ENCODE measurements around the gene SERPINE1. TPM values are rescaled to one million over a fixed set of nuclear protein-coding genes. Genes with fewer than 3 reads are reported as not detected.
A peak's percentile ranks its signal among the peaks of the same experiment; 100 is the strongest.
"Not testable (repeated sequence)": the region's sequence is repeated elsewhere in the genome, so short reads cannot be mapped to it uniquely, and the experiment has no call there.

SERPINE1 gene
- total RNA-seq, 4 donors from 2014 or later, result 1.3 to 26.2 (median 5.5) TPM

DNA sequence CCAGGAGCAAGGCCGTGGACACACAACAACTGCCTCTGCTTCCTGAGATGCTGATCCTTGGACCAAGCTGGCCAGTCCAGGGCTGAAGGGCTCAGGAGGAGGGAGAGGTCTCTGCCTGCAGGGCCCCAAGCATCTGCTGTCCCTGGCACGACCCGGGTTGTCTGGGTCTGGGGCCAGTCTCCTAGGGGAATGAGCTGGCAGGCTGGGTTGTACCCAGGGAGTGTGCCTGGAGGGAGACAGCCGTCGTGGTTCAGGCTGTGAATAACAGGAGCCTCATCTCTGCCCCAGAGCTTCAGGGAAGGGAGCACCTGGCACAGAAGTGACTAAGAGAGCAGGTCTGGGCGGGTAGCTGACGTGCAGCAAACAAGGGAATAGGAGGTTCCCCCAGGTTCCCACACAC is 17.9 kb upstream of the SERPINE1 start:
- Histone ChIP-seq H3K27me3 (no peaks in the 10 kb centered on the region), H3K27ac (no peak overlapping the region), H3K36me3 (no peaks in the 10 kb centered on the region), H3K4me3 (no peak overlapping the region), H3K9me3 (no peaks in the 10 kb centered on the region), H3K4me1 (peaks cover 0 to 5% (median 0%) of the 10 kb centered on the region in 4 donors)
- no peak for TF ChIP-seq EP300 (IDR thresholded peaks at IDR 0.05; ENCODE audit: low read depth)
- in situ Hi-C loops (cut with MboI; ENCODE audit: low pct_ligation_motif_present in 1 of 4, low pct_unique_long_range_greater_than_20kb in 1 of 4, low sequenced_read_pairs in 3 of 4), result no loop called here
- no peak for DNase-seq
- intact Hi-C loops (cut with DNase I; ENCODE audit: low total_unique reads), result no loop called here
- 80% methylated on average over 7 of the region's 7 CpGs; no CpG with 5 or more reads in 1 of the 2 donors for WGBS, 2 donors (ENCODE audit: low coverage in 1 of 2)

DNA sequence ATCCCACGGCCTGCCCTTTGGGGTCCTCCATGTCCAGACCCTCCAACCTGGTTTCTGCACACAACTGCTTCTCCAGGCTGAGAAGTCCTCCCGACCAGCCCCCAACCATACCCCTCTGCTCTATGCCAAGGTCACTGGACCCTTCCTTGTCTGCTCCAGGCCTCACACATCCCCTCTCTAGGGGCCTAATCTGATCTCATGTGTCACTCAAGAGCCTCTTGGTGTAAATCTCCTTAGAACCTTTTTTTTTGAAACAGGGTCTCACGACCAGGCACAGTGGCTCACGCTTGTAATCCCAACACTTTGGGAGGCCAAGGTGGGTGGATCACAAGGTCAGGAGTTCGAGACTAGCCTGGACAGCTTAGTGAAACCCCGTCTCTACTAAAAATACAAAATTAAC is 17.5 kb upstream of the SERPINE1 start:
- DNase-seq, result no peak
- intact Hi-C loops (cut with DNase I; ENCODE audit: low total_unique reads), result no loop called here
- H3K36me3 ChIP-seq, result no peaks in the 10 kb centered on the region
- no peak overlapping the region for H3K4me3 ChIP-seq
- no peaks in the 10 kb centered on the region for H3K9me3 ChIP-seq
- in situ Hi-C loops (cut with MboI; ENCODE audit: low pct_ligation_motif_present in 1 of 4, low pct_unique_long_range_greater_than_20kb in 1 of 4, low sequenced_read_pairs in 3 of 4), result no loop called here
- no peaks in the 10 kb centered on the region for H3K27me3 ChIP-seq
- H3K27ac ChIP-seq, result no peak overlapping the region
- 82 to 100% methylated on average over 1 to 6 of the region's 6 CpGs for WGBS, 2 donors (ENCODE audit: low coverage in 1 of 2)
- TF ChIP-seq EP300 (IDR thresholded peaks at IDR 0.05; ENCODE audit: low read depth) (no peak), POLR2A (IDR thresholded peaks at IDR 0.05) (no peak), POLR2AphosphoS5 (IDR thresholded peaks at IDR 0.05) (no peak)
- TF ChIP-seq, protein P1, sequence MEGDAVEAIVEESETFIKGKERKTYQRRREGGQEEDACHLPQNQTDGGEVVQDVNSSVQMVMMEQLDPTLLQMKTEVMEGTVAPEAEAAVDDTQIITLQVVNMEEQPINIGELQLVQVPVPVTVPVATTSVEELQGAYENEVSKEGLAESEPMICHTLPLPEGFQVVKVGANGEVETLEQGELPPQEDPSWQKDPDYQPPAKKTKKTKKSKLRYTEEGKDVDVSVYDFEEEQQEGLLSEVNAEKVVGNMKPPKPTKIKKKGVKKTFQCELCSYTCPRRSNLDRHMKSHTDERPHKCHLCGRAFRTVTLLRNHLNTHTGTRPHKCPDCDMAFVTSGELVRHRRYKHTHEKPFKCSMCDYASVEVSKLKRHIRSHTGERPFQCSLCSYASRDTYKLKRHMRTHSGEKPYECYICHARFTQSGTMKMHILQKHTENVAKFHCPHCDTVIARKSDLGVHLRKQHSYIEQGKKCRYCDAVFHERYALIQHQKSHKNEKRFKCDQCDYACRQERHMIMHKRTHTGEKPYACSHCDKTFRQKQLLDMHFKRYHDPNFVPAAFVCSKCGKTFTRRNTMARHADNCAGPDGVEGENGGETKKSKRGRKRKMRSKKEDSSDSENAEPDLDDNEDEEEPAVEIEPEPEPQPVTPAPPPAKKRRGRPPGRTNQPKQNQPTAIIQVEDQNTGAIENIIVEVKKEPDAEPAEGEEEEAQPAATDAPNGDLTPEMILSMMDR (IDR thresholded peaks at IDR 0.05), result no peak
- peaks cover 0 to 5% (median 0%) of the 10 kb centered on the region in 4 donors for H3K4me1 ChIP-seq

DNA sequence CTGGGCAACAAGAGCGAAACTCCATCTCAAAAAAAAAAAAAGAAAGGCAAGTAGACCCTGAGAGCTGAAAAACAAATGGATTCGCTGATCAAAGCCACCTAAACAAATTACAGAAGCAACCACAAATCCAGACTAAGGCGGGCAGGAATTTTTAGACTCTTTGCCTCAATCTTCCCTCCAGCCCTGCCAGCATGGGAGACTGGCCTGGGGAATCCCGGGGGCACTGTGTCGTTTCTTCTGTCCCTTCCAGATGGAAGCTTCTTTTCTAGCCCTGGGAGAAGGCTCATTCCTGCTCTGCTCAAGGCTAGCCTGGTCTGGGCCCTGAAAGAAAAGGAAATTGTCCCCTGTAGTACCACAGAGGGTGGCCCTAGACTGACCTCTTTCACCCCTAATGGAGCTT is 15.6 kb upstream of the SERPINE1 start:
- intact Hi-C loops (cut with DNase I; ENCODE audit: low total_unique reads) (no loop called here), in situ Hi-C loops (cut with MboI; ENCODE audit: low pct_ligation_motif_present in 1 of 4, low pct_unique_long_range_greater_than_20kb in 1 of 4, low sequenced_read_pairs in 3 of 4) (no loop called here)
- no peak for DNase-seq
- Histone ChIP-seq H3K4me1 (peaks cover 0 to 5% (median 0%) of the 10 kb centered on the region in 4 donors), H3K36me3 (no peaks in the 10 kb centered on the region), H3K27ac (peak overlapping the region; percentile 8 to 37 (median 28)), H3K9me3 (no peaks in the 10 kb centered on the region), H3K27me3 (no peaks in the 10 kb centered on the region), H3K4me3 (no peak overlapping the region)
- WGBS, 2 donors (ENCODE audit: low coverage in 1 of 2), result 89 to 95% methylated on average over 5 of the region's 5 CpGs
- TF ChIP-seq POLR2AphosphoS5 (IDR thresholded peaks at IDR 0.05), result no peak

DNA sequence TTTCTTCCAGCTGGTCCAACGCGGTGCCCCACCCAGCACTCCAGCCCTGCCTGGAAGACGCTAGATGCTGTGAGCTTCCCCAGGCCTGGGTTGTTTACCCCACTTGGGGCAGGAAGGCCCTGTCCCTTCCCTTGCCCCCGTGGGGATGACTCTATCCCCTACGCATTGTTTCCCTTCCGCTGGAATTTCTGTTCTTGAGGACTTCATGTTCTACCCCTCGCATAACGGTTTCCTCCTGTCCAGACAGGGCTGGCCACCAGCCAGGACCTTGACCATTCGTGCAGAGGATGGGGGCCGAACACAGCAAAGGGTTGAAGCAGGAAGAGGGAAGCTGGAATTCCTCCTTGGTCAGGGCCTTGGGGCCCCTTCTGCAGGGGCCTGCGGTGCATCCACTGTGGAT is 14.7 kb upstream of the SERPINE1 start:
- Histone ChIP-seq H3K9me3 (no peaks in the 10 kb centered on the region), H3K27ac (peak overlapping the region; percentile 8 to 37 (median 28)), H3K27me3 (no peaks in the 10 kb centered on the region), H3K4me1 (peaks cover 0 to 5% (median 0%) of the 10 kb centered on the region in 4 donors), H3K36me3 (no peaks in the 10 kb centered on the region), H3K4me3 (no peak overlapping the region)
- TF ChIP-seq POLR2AphosphoS5 (IDR thresholded peaks at IDR 0.05) (peak; percentile 36 to 71 (median 41)), EP300 (IDR thresholded peaks at IDR 0.05; ENCODE audit: low read depth) (peak; percentile 62)
- TF ChIP-seq, protein P1 (IDR thresholded peaks at IDR 0.05), result no peak
- in situ Hi-C loops (cut with MboI; ENCODE audit: low pct_ligation_motif_present in 1 of 4, low pct_unique_long_range_greater_than_20kb in 1 of 4, low sequenced_read_pairs in 3 of 4) (no loop called here), intact Hi-C loops (cut with DNase I; ENCODE audit: low total_unique reads) (no loop called here)
- no peak for DNase-seq
- WGBS, 2 donors (ENCODE audit: low coverage in 1 of 2), result 72 to 80% methylated on average over 2 to 11 of the region's 11 CpGs

DNA sequence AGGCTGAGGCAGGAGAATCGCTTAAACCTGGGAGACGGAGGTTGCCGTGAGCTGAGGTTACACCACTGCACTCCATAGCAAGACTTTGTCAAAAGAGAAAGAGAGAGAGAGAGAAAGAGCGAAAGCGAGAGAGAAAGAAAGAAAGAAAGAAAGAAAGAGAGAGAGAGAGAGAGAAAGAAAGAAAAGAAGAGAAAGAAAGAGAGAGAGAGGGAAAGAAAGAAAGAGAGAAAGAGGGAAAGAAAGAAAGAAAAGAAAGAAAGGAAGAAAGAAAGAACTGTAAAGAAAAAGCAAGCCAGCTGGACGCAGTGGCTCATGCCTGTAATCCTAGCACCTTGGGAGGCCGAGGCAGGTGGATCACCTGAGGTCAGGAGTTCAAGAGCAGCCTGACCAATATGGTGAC is 13.8 kb upstream of the SERPINE1 start:
- H3K4me3 ChIP-seq; H3K27me3 ChIP-seq; H3K4me1 ChIP-seq; DNase-seq; H3K27ac ChIP-seq; H3K9me3 ChIP-seq; intact Hi-C loops (cut with DNase I; ENCODE audit: low total_unique reads); in situ Hi-C loops (cut with MboI; ENCODE audit: low pct_ligation_motif_present in 1 of 4, low pct_unique_long_range_greater_than_20kb in 1 of 4, low sequenced_read_pairs in 3 of 4); H3K36me3 ChIP-seq: not testable (repeated sequence)
- WGBS, 2 donors (ENCODE audit: low coverage in 1 of 2), result 91 to 92% methylated on average over 5 to 7 of the region's 7 CpGs

DNA sequence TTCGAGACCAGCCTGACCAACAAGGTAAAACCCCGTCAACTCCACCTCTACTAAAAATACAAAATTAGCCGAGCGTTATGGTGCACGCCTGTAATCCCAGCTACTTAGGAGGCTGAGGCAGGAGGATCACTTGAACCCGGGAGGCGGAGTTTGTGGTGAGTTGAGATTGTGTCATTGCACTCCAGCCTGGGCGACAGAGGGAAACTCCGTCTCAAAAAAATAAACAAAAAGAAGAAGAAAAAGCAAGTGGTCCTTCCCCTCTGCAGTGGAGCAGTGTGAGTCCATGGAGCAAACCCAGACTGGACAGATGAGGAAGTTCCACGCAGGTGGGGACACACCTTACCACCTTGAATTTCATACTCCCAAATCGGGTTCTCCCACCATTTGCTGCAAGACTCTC is 13.1 kb upstream of the SERPINE1 start:
- WGBS, 2 donors (ENCODE audit: low coverage in 1 of 2), result 35 to 75% methylated on average over 2 to 11 of the region's 11 CpGs
- H3K4me1 ChIP-seq, result no peaks in the 10 kb centered on the region
- no peak for DNase-seq
- H3K27ac ChIP-seq, result no peak overlapping the region
- no peaks in the 10 kb centered on the region for H3K27me3 ChIP-seq
- in situ Hi-C loops (cut with MboI; ENCODE audit: low pct_ligation_motif_present in 1 of 4, low pct_unique_long_range_greater_than_20kb in 1 of 4, low sequenced_read_pairs in 3 of 4), result no loop called here
- intact Hi-C loops (cut with DNase I; ENCODE audit: low total_unique reads), result no loop called here
- TF ChIP-seq, protein P1 (IDR thresholded peaks at IDR 0.05), result no peak
- TF ChIP-seq POLR2A (IDR thresholded peaks at IDR 0.05) (no peak), EP300 (IDR thresholded peaks at IDR 0.05; ENCODE audit: low read depth) (no peak), POLR2AphosphoS5 (IDR thresholded peaks at IDR 0.05) (no peak)
- no peak overlapping the region for H3K4me3 ChIP-seq
- H3K36me3 ChIP-seq, result no peaks in the 10 kb centered on the region
- H3K9me3 ChIP-seq, result no peaks in the 10 kb centered on the region

Data from transverse colon (tissue), 4 donors.